ENCODE measurements around the gene SERPINB2.

SERPINB2 gene

GRCh38 chr18:63872586-63872985 lies 14.9 kb upstream of the SERPINB2 start:
- H3K36me3 ChIP-seq (ENCODE audit: control insufficient read depth, insufficient read depth, low read length), result no peaks in the 10 kb centered on the region
- no peak overlapping the region for H2AFZ ChIP-seq
- no peak overlapping the region for H3K4me2 ChIP-seq (ENCODE audit: low read length)
- H3K4me3 ChIP-seq (ENCODE audit: low read depth, low read length), result no peak overlapping the region
- H3K79me2 ChIP-seq, result no peaks in the 10 kb centered on the region
- no peaks in the 10 kb centered on the region for H3K9me3 ChIP-seq (ENCODE audit: control insufficient read depth, low read length)
- no peaks in the 10 kb centered on the region for H3K27me3 ChIP-seq (ENCODE audit: control insufficient read depth, insufficient read depth, low read length)
- no peaks in the 10 kb centered on the region for H3K4me1 ChIP-seq
- H3K9ac ChIP-seq, result no peak overlapping the region
- H3K27ac ChIP-seq, result no peak overlapping the region
- no peak for TF ChIP-seq CTCF (IDR thresholded peaks at IDR 0.05)

- Histone ChIP-seq H3K27me3 (ENCODE audit: control insufficient read depth, insufficient read depth, low read length) (no peaks in the 10 kb centered on the region), H3K36me3 (ENCODE audit: control insufficient read depth, insufficient read depth, low read length) (no peaks in the 10 kb centered on the region), H3K79me2 (no peaks in the 10 kb centered on the region), H3K9me3 (ENCODE audit: control insufficient read depth, low read length) (no peaks in the 10 kb centered on the region), H3K9ac (no peak overlapping the region), H3K4me2 (ENCODE audit: low read length) (no peak overlapping the region), H3K4me1 (no peaks in the 10 kb centered on the region), H3K27ac (no peak overlapping the region), H3K4me3 (ENCODE audit: low read depth, low read length) (no peak overlapping the region), H2AFZ (no peak overlapping the region)
- no peak for TF ChIP-seq CTCF (IDR thresholded peaks at IDR 0.05)
Observed at GRCh38 chr18:63878343-63878742, 9.2 kb upstream of the SERPINB2 start.

- H2AFZ ChIP-seq, result no peak overlapping the region
- no peak for TF ChIP-seq CTCF (IDR thresholded peaks at IDR 0.05)
- H3K9ac ChIP-seq, result no peak overlapping the region
- no peak overlapping the region for H3K4me3 ChIP-seq (ENCODE audit: low read depth, low read length)
- no peak overlapping the region for H3K4me2 ChIP-seq (ENCODE audit: low read length)
- H3K27ac ChIP-seq, result no peak overlapping the region
- no peaks in the 10 kb centered on the region for H3K4me1 ChIP-seq
- H3K9me3 ChIP-seq (ENCODE audit: control insufficient read depth, low read length), result no peaks in the 10 kb centered on the region
- H3K79me2 ChIP-seq, result no peaks in the 10 kb centered on the region
- no peaks in the 10 kb centered on the region for H3K27me3 ChIP-seq (ENCODE audit: control insufficient read depth, insufficient read depth, low read length)
- H3K36me3 ChIP-seq (ENCODE audit: control insufficient read depth, insufficient read depth, low read length), result no peaks in the 10 kb centered on the region
Observed at GRCh38 chr18:63878925-63879324, 8.6 kb upstream of the SERPINB2 start.

GRCh38 chr18:63879709-63880108 lies 7.8 kb upstream of the SERPINB2 start:
- no peaks in the 10 kb centered on the region for H3K9me3 ChIP-seq (ENCODE audit: control insufficient read depth, low read length)
- H3K9ac ChIP-seq, result no peak overlapping the region
- no peak overlapping the region for H3K27ac ChIP-seq
- no peaks in the 10 kb centered on the region for H3K27me3 ChIP-seq (ENCODE audit: control insufficient read depth, insufficient read depth, low read length)
- no peak overlapping the region for H3K4me3 ChIP-seq (ENCODE audit: low read depth, low read length)
- no peak for TF ChIP-seq CTCF (IDR thresholded peaks at IDR 0.05)
- H2AFZ ChIP-seq, result no peak overlapping the region
- H3K4me1 ChIP-seq, result no peaks in the 10 kb centered on the region
- H3K79me2 ChIP-seq, result no peaks in the 10 kb centered on the region
- H3K36me3 ChIP-seq (ENCODE audit: control insufficient read depth, insufficient read depth, low read length), result no peaks in the 10 kb centered on the region
- H3K4me2 ChIP-seq (ENCODE audit: low read length), result no peak overlapping the region

- no peak for TF ChIP-seq CTCF (IDR thresholded peaks at IDR 0.05)
- H3K4me1 ChIP-seq, result no peaks in the 10 kb centered on the region
- H3K27me3 ChIP-seq (ENCODE audit: control insufficient read depth, insufficient read depth, low read length), result no peaks in the 10 kb centered on the region
- no peak overlapping the region for H3K9ac ChIP-seq
- H3K79me2 ChIP-seq, result no peaks in the 10 kb centered on the region
- H3K4me2 ChIP-seq (ENCODE audit: low read length), result no peak overlapping the region
- no peaks in the 10 kb centered on the region for H3K9me3 ChIP-seq (ENCODE audit: control insufficient read depth, low read length)
- H3K36me3 ChIP-seq (ENCODE audit: control insufficient read depth, insufficient read depth, low read length), result no peaks in the 10 kb centered on the region
- H3K4me3 ChIP-seq (ENCODE audit: low read depth, low read length), result no peak overlapping the region
- no peak overlapping the region for H3K27ac ChIP-seq
- no peak overlapping the region for H2AFZ ChIP-seq
Observed at GRCh38 chr18:63881851-63882250, 5.7 kb upstream of the SERPINB2 start.

Measured in parathyroid adenoma (tissue), 2 donors.